ENCODE measurements around the gene ATP1A2. TPM values are rescaled to one million over a fixed set of nuclear protein-coding genes. Genes with fewer than 3 reads are reported as not detected.

ATP1A2 gene
- total RNA-seq, 1 experiment from 2014 or later, result not detected

- DNase-seq (ENCODE audit: low spot score), result no peak
Measured at GRCh38 chr1:160169553-160170399, 54.2 kb downstream of the ATP1A2 start.

- DNase-seq (ENCODE audit: low spot score), result no peak
Measured at GRCh38 chr1:160171354-160171753, 55.8 kb downstream of the ATP1A2 start.

DNA sequence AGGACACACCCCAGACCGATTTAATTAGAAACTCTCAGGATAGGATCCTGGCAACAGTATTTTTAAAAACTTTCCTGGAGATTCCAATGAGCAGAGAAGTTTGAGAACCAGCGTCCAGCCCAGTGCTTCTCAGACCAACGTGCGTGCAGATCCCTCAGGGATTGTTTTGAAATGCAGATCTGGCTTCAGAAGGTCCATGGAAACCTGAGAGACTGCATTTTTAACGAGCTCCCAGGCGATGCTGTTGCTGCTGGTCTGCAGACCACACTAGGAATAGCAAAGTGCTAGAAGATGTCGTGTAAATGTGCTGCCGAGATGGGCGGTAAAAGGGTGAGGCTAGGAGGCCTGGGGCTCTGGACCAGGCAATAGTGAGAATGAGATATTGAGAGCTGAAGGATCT lies 56.4 kb downstream of the ATP1A2 start:
- no peak for DNase-seq (ENCODE audit: low spot score)

GRCh38 chr1:160177231-160177630 lies 61.7 kb downstream of the ATP1A2 start:
- DNase-seq (ENCODE audit: low spot score), result no peak

GRCh38 chr1:160177667-160178066 lies 62.1 kb downstream of the ATP1A2 start:
- DNase-seq (ENCODE audit: low spot score), result no peak

- DNase-seq (ENCODE audit: low spot score), result no peak
Measured at GRCh38 chr1:160178731-160179130, 63.2 kb downstream of the ATP1A2 start.

- no peak for DNase-seq (ENCODE audit: low spot score)
Measured at GRCh38 chr1:160179336-160179735, 63.8 kb downstream of the ATP1A2 start.

GRCh38 chr1:160186246-160186645 lies 70.7 kb downstream of the ATP1A2 start:
- no peak for DNase-seq (ENCODE audit: low spot score)

GRCh38 chr1:160186729-160187128 lies 71.2 kb downstream of the ATP1A2 start:
- no peak for DNase-seq (ENCODE audit: low spot score)

GRCh38 chr1:160187407-160187806 lies 71.8 kb downstream of the ATP1A2 start:
- DNase-seq (ENCODE audit: low spot score), result no peak

- no peak for DNase-seq (ENCODE audit: low spot score)
Measured at GRCh38 chr1:160188341-160188740, 72.8 kb downstream of the ATP1A2 start.

GRCh38 chr1:160189649-160190625 lies 74.4 kb downstream of the ATP1A2 start, which contains the start of gene CASQ1:
CASQ1 (plus strand) TSS chr1:160190575; CDS start chr1:160190752, 177 bp downstream.
- DNase-seq (ENCODE audit: low spot score), result no peak

DNA sequence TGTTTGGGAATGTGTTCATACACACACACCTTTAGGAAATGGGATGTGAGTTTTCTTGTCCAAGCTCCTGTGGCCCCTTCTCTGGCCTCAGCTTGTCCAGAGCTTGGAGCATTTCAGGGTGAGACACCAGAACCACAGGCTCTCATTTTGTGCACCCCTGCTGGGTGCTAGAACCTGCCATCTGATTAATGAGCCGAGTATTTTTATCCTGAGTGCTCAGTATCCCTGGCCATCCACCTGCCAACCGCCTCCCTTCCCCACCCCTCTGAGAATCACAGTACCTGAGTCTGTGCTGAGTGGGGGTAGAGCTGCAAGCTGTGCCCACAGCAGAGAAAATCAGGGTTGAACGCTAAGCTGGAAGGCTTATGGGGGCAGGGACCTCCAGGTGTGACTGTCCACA lies 76.2 kb downstream of the ATP1A2 start:
- DNase-seq (ENCODE audit: low spot score), result no peak

GRCh38 chr1:160192234-160192633 lies 76.7 kb downstream of the ATP1A2 start:
- no peak for DNase-seq (ENCODE audit: low spot score)

Other genes starting within 250 kb of the ATP1A2 start
- gene CFAP45, start 215.6 kb upstream of the ATP1A2 start, total RNA-seq (2014; rRNA removed; shearing (Covaris generic)), result 0.76 TPM in 1 of 2 replicates, not detected in the other
- 778 and 828 TPM in 2 replicates for gene TAGLN2, start 190.3 kb upstream of the ATP1A2 start, total RNA-seq (2014; rRNA removed; shearing (Covaris generic))
- 5.9 and 6.5 TPM in 2 replicates for gene IGSF9, start 170.1 kb upstream of the ATP1A2 start, total RNA-seq (2014; rRNA removed; shearing (Covaris generic))
- not detected in 2 replicates for gene SLAMF9, start 161.5 kb upstream of the ATP1A2 start, total RNA-seq (2014; rRNA removed; shearing (Covaris generic))
- 3.6 and 4.0 TPM in 2 replicates for gene PIGM, start 83.8 kb upstream of the ATP1A2 start, total RNA-seq (2014; rRNA removed; shearing (Covaris generic))
- gene KCNJ10, start 45.6 kb upstream of the ATP1A2 start, total RNA-seq (2014; rRNA removed; shearing (Covaris generic)), result not detected in 2 replicates
- gene KCNJ9, start 34.2 kb upstream of the ATP1A2 start, total RNA-seq (2014; rRNA removed; shearing (Covaris generic)), result not detected in 2 replicates
- 21.9 and 24.7 TPM in 2 replicates for gene IGSF8, start 17.1 kb upstream of the ATP1A2 start, total RNA-seq (2014; rRNA removed; shearing (Covaris generic))
- not detected in 2 replicates for gene ATP1A4, start 35.8 kb downstream of the ATP1A2 start, total RNA-seq (2014; rRNA removed; shearing (Covaris generic))
- gene CASQ1, start 74.8 kb downstream of the ATP1A2 start, total RNA-seq (2014; rRNA removed; shearing (Covaris generic)), result not detected in 2 replicates
- gene PEA15, start 89.6 kb downstream of the ATP1A2 start, total RNA-seq (2014; rRNA removed; shearing (Covaris generic)), result 31.6 and 38.7 TPM in 2 replicates
- gene DCAF8, start 146.8 kb downstream of the ATP1A2 start, total RNA-seq (2014; rRNA removed; shearing (Covaris generic)), result 54.1 and 69.3 TPM in 2 replicates
- 19.5 and 28.1 TPM in 2 replicates for gene PEX19, start 169.4 kb downstream of the ATP1A2 start, total RNA-seq (2014; rRNA removed; shearing (Covaris generic))
- 73.9 and 74.3 TPM in 2 replicates for gene COPA, start 227.5 kb downstream of the ATP1A2 start, total RNA-seq (2014; rRNA removed; shearing (Covaris generic))
- 26.0 and 30.9 TPM in 2 replicates for gene NCSTN, start 227.6 kb downstream of the ATP1A2 start, total RNA-seq (2014; rRNA removed; shearing (Covaris generic))

Data from HT-29 (cell line).